HEK293T (cell line): Measurements from ENCODE around the gene EEF1A1.

Experiments
- BHLHE40 ChIP-seq: fragments of 450-650 bp; IDR thresholded peaks from 2 replicates; pipeline ENCODE4 v1.6.1; 2016; ENCODE audit warnings: mild to moderate bottlenecking, moderate library complexity, borderline replicate concordance
- ELF4 ChIP-seq: fragments of 450-650 bp; IDR thresholded peaks from 2 replicates; pipeline ENCODE4 v1.6.1; 2017; ENCODE audit warnings: antibody characterized with exemption
- FOXM1 ChIP-seq: fragments of 450-650 bp; IDR thresholded peaks from 2 replicates; pipeline ENCODE4 v1.6.1; 2017; ENCODE audit warnings: mild to moderate bottlenecking, borderline replicate concordance
- PKNOX1 ChIP-seq: fragments of 450-650 bp; IDR thresholded peaks from 2 replicates; pipeline ENCODE4 v1.6.1; 2016
- SP1 ChIP-seq: fragments of 450-650 bp; IDR thresholded peaks from 2 replicates; pipeline ENCODE4 v1.6.1; 2017
- SUZ12 ChIP-seq: fragments of 450-650 bp; IDR thresholded peaks from 2 replicates; pipeline ENCODE4 v1.6.1; 2016; ENCODE audit warnings: mild to moderate bottlenecking
- TARDBP ChIP-seq: fragments of 450-650 bp; IDR thresholded peaks from 2 replicates; pipeline ENCODE4 v1.6.1; 2016

- TF ChIP-seq SP1 (no peak), FOXM1 (no peak), ELF4 (no peak), PKNOX1 (no peak), BHLHE40 (no peak), SUZ12 (no peak), TARDBP (no peak)
Observed at GRCh38 chr6:73564578-73565345, 43.9 kb upstream of the EEF1A1 start.
